ENCODE measurements around the gene MRPL12.
A peak's percentile ranks its signal among the peaks of the same experiment; 100 is the strongest.

MRPL12 gene

GRCh38 chr17:81702934-81703746, at the start of gene MRPL12:
Gene MRPL12, plus strand, starts transcription at chr17:81703367. Its CDS starts 135 bp downstream, at chr17:81703502.
- peak; percentile 88 for DNase-seq

GRCh38 chr17:81655378-81656117, 47.6 kb upstream of the MRPL12 start:
- DNase-seq = no peak

DNA sequence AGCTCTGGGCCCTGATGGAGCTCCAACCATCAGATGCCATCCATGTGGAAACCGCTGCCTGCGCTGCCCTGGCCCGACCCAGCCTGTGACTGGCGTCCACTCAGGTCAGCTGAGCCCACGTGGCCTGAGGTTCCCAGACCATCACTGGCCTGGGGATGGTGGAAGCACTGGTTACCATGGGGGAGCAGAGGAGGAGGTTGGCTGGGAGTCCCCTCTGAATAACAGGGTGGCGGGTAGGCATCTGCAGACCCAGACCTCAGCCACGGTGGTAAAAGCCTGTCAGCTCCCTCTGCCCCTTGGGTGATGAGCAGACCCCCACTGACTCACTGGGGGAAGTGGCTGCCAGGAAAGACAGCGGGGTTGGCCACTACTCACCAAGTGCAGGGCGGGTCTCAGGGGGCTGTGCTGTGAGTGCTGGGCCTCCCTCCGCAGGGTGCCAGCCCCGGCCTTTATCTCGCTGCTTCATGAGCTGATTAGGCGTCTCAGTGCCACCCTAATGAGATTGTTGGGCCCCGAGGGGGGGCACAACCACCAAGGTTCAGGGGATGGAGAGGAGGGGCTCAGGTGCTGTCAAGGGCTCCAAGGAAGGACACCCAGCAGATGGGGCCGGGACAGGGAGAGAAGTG, 46.9 kb upstream of the MRPL12 start, which contains the start of gene PDE6G:
Gene PDE6G (minus strand): TSS at position 425 of the 626 bp plus-strand sequence. CDS start 3,237 bp downstream, outside the sequence.
- no peak for DNase-seq

GRCh38 chr17:81656835-81657234, 46.3 kb upstream of the MRPL12 start:
- no peak for DNase-seq

DNA sequence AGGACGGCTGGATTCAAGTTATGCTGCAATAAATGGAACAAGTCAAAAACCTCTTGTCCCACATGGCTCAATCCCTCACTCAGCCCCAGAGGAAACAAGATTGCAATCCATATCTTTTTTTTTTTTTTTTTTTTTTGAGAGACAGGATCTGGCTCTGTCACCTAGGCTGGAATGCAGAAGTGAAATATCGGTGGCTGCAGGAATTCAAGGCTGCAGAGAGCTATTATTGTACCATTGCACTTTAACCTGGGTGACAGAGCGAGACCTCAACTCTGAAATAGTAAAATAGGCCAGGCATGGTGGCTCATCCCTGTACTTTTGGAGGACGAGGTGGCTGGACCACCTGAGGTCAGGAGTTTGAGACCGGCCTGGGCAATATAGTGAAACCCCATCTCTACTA, 44.1 kb upstream of the MRPL12 start:
- no peak for DNase-seq

DNA sequence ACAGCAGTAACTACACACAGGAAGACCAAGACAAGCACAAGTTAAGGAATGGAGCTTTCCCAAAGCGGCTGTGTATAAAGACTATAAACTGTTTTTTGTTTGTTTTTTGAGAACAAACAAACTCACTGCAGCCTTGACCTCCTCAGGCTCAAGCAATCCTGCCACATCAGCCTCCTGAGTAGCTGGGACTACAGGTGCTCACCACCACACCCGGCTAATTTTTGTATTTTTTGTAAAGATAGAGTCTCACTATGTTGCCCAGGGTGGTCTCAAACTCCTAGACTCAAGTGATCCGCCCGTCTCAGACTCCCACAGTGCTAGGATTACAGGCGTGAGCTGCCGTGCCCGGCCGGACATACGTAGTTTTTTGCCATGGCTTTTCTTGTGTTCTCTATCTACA, 42.7 kb upstream of the MRPL12 start:
- DNase-seq = no peak

DNA sequence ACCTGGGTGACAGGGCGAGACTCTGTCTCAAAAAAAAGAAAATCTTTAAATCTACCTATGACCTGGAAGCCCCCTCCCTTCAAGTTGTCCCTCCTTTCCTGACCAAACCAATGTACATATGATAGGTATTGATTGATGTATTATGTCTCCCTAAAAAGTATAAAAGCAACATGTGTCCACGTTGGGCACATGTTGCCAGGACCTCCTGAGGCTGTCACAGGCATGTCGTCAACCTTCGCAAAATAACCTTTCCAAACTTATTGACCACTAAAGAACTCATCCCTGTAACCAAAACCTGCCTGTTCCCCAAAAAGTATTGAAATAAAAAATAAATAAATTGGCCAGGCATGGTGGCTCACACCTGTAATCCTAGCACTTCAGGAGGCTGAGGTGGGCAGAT, 41.2 kb upstream of the MRPL12 start:
- no peak for DNase-seq

DNA sequence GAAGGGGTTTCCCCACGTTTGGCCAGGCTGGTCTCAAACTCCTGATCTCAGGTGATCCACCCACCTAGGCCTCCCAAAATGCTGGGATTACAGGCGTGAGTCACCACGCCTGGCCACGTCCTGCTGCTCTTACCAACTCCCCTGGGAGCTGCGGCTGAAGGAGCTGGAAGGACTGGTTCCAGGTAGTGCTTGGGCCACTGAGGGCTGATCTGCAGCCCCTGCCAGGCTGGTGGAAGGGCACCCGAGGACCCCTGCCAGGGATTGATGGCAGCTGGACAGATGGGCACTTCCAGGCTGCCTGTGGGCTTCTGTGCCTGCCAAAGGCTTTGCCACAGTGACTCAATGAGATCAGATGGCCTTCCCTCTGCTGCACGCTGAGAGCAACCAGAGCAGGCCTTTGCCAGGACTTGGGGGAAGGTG, 39.1 kb upstream of the MRPL12 start:
- no peak for DNase-seq

- peak; percentile 47 for DNase-seq
These were observed 37.7 kb upstream of the MRPL12 start for GRCh38 chr17:81665205-81666091.

- no peak for DNase-seq
These were observed 37.1 kb upstream of the MRPL12 start for GRCh38 chr17:81666092-81666341.

- DNase-seq = peak; percentile 89
These were observed 36.6 kb upstream of the MRPL12 start, which contains the start of the genes CCDC137 and OXLD1 for GRCh38 chr17:81666342-81667191. Gene CCDC137, plus strand, starts transcription at chr17:81666737. Its CDS starts 30 bp downstream, at chr17:81666767. Gene OXLD1, minus strand, starts transcription at chr17:81666605. Its CDS starts 28 bp downstream, at chr17:81666577.

GRCh38 chr17:81667754-81668153, 35.4 kb upstream of the MRPL12 start:
- no peak for DNase-seq

GRCh38 chr17:81672504-81672903, 30.7 kb upstream of the MRPL12 start:
- no peak for DNase-seq

GRCh38 chr17:81672954-81673353, 30.2 kb upstream of the MRPL12 start:
- DNase-seq = no peak

DNA sequence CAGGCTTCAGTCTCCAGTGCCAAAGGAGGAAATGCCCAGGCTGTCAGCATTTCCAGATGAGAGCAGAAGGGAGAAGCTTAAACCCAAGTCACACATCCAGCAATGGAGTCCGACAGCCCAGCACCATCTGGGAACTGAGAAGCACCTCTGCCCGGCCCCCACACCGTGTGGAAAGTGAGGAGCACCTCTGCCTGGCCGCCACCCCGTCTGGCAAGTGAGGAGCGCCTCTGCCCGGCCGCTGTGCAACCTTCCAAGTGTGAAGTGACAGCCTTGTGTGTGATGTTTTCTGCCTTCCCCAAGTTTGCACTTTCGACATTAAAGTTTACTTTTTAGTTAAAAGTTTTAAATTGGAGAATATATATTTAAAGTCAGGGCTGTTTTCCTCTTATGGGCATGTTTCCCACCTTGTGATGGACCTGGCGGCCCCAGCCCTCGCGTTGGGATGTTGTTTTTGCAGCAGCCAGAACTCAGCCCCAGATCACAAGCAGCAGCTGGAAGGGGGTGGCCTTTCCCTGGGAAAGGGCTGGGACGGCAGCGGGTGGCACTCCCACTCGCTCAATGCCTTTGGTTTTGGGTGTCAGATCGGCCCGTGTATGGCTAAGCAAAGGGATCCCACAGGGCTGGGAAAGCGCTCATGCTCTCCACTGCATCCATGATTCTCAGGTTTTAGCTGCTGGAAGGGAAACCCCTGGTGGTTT, 29.5 kb upstream of the MRPL12 start:
- DNase-seq = no peak

GRCh38 chr17:81675515-81676221, 27.5 kb upstream of the MRPL12 start:
- peak; percentile 46 for DNase-seq

GRCh38 chr17:81676906-81677305, 26.3 kb upstream of the MRPL12 start:
- DNase-seq = no peak

- DNase-seq = no peak
These were observed 23.0 kb upstream of the MRPL12 start for GRCh38 chr17:81680150-81680549.

- DNase-seq = no peak
These were observed 21.5 kb upstream of the MRPL12 start for GRCh38 chr17:81681672-81682071.

GRCh38 chr17:81682565-81683207, 20.5 kb upstream of the MRPL12 start:
- DNase-seq = no peak
